Measurements from ENCODE around the gene HAAO.

Gene HAAO

DNA sequence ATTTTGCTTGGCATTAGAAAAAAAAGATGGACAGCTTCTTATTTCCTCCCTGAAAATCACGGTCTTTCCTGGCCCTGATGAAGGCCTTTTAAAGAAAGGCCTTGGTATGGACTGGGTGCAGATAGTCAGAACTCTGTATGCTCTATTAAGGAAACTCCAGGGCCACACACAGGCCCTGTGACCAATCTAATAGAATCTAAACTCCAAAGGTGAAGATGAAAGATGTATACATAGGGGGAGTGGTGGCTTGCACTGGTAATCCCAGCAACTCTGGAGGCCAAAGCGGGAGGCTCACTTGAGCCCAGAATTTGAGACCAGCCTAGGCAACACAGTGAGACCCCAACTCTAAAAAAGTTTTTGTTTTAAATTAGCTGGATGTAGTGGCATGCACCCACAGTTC lies 65.7 kb downstream of the HAAO start:
- Histone ChIP-seq H3K4me3 (ENCODE audit: low read length) (no peak overlapping the region), H3K4me1 (ENCODE audit: insufficient read depth, low read length) (no peaks in the 10 kb centered on the region), H3K27me3 (ENCODE audit: insufficient read depth, low read length) (no peaks in the 10 kb centered on the region), H3K27ac (ENCODE audit: low read length) (no peak overlapping the region), H3K9me3 (ENCODE audit: insufficient read depth, low read depth, low read length) (peaks cover 7% of the 10 kb centered on the region; the same call in 1 of the 2 replicates), H3K9ac (ENCODE audit: low read depth, low read length) (no peak overlapping the region), H3K36me3 (ENCODE audit: insufficient read depth, low read depth, low read length) (0 out of 2 replicates have a peak, but pooled peaks cover 3% of the 10 kb centered on the region)

DNA sequence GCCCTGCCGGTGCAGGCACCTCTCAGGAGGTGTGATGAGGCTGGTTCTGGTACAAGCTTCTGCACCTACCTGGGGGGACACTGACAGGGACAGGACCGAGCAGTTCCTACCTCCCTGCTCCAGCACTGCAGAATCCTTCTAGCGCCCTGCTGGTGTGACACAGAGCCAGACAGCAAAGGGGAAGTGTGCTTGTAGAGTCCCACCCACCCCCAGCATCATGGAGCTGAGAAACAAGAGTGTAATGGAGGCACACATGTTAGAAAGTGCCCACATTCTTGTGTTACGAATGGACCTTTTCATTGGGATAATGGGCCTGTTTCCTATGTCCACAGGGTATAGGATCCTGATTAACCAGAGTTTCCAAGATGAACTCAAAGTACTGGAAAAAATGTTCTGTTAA lies 66.7 kb downstream of the HAAO start:
- H3K36me3 ChIP-seq (ENCODE audit: insufficient read depth, low read depth, low read length) = 0 out of 2 replicates have a peak, but pooled peaks cover 3% of the 10 kb centered on the region

DNA sequence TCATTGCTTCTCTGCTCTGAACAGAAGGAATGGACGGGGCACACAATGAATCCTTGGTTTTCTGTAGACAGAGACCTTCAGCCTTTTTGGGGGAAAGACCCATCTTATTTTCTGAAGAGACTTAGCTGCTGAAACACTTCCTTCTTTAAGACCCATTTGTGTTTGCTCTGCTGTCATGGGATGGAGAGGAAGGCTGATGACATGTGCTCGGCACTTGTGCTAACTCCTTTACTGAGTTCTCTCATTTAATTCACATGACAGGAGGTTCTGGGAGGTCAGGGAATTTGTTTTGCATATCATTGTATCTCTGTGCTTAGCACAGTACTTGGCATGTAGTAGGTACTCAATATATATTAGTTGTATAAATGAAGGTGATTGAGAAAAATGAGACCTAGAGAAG lies 67.5 kb downstream of the HAAO start:
- Histone ChIP-seq H3K27ac (ENCODE audit: low read length) (no peak overlapping the region), H3K9me3 (ENCODE audit: insufficient read depth, low read depth, low read length) (peaks cover 4% of the 10 kb centered on the region; the same call in 1 of the 2 replicates), H3K27me3 (ENCODE audit: insufficient read depth, low read length) (no peaks in the 10 kb centered on the region), H3K9ac (ENCODE audit: low read depth, low read length) (no peak overlapping the region), H3K4me1 (ENCODE audit: insufficient read depth, low read length) (no peaks in the 10 kb centered on the region), H3K4me3 (ENCODE audit: low read length) (no peak overlapping the region), H3K36me3 (ENCODE audit: insufficient read depth, low read depth, low read length) (0 out of 2 replicates have a peak, but pooled peaks cover 3% of the 10 kb centered on the region)

More for the DNA sequence above, 66.7 kb downstream of the HAAO start:
- no peaks in the 10 kb centered on the region for H3K4me1 ChIP-seq (ENCODE audit: insufficient read depth, low read length)
- no peak overlapping the region for H3K27ac ChIP-seq (ENCODE audit: low read length)
- H3K27me3 ChIP-seq (ENCODE audit: insufficient read depth, low read length) = no peaks in the 10 kb centered on the region
- peaks cover 7% of the 10 kb centered on the region; the same call in 1 of the 2 replicates for H3K9me3 ChIP-seq (ENCODE audit: insufficient read depth, low read depth, low read length)
- H3K4me3 ChIP-seq (ENCODE audit: low read length) = no peak overlapping the region
- no peak overlapping the region for H3K9ac ChIP-seq (ENCODE audit: low read depth, low read length)

DNA sequence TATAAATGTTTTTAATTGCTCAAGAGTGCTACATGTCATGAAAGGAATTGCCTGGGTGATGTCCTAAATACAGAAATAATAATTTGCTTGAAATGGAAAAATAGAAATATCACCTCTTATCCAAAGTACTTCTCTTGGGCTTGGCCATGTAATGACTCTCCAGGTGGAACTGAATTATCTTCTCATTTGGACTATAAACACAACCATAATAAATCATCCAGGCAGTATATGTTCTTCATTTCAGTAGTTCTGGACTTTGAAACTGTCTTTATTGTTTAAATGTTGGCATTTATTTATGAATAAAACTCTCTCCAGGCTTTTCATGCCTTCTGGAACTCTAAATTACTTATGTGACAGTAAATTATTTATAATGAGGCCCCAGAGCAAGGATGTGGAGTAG lies 68.9 kb downstream of the HAAO start:
- Histone ChIP-seq H3K9ac (ENCODE audit: low read depth, low read length) (no peak overlapping the region), H3K27ac (ENCODE audit: low read length) (no peak overlapping the region), H3K36me3 (ENCODE audit: insufficient read depth, low read depth, low read length) (0 out of 2 replicates have a peak, but pooled peaks cover 3% of the 10 kb centered on the region), H3K4me3 (ENCODE audit: low read length) (no peak overlapping the region), H3K4me1 (ENCODE audit: insufficient read depth, low read length) (no peaks in the 10 kb centered on the region), H3K27me3 (ENCODE audit: insufficient read depth, low read length) (no peaks in the 10 kb centered on the region), H3K9me3 (ENCODE audit: insufficient read depth, low read depth, low read length) (no peaks in the 10 kb centered on the region)

GRCh38 chr2:42722320-42723190 lies 69.8 kb downstream of the HAAO start:
- H3K27me3 ChIP-seq (ENCODE audit: insufficient read depth, low read length) = no peaks in the 10 kb centered on the region
- H3K9me3 ChIP-seq (ENCODE audit: insufficient read depth, low read depth, low read length) = no peaks in the 10 kb centered on the region
- H3K4me3 ChIP-seq (ENCODE audit: low read length) = no peak overlapping the region
- no peak overlapping the region for H3K27ac ChIP-seq (ENCODE audit: low read length)
- 0 out of 2 replicates have a peak, but pooled peaks cover 3% of the 10 kb centered on the region for H3K36me3 ChIP-seq (ENCODE audit: insufficient read depth, low read depth, low read length)
- H3K9ac ChIP-seq (ENCODE audit: low read depth, low read length) = no peak overlapping the region
- H3K4me1 ChIP-seq (ENCODE audit: insufficient read depth, low read length) = no peaks in the 10 kb centered on the region

GRCh38 chr2:42721898-42722297 lies 70.5 kb downstream of the HAAO start:
- Histone ChIP-seq H3K9ac (ENCODE audit: low read depth, low read length) (no peak overlapping the region), H3K4me3 (ENCODE audit: low read length) (no peak overlapping the region), H3K9me3 (ENCODE audit: insufficient read depth, low read depth, low read length) (no peaks in the 10 kb centered on the region), H3K36me3 (ENCODE audit: insufficient read depth, low read depth, low read length) (0 out of 2 replicates have a peak, but pooled peaks cover 3% of the 10 kb centered on the region), H3K27me3 (ENCODE audit: insufficient read depth, low read length) (no peaks in the 10 kb centered on the region), H3K4me1 (ENCODE audit: insufficient read depth, low read length) (no peaks in the 10 kb centered on the region), H3K27ac (ENCODE audit: low read length) (no peak overlapping the region)
